NCI-H446 (cell line): ENCODE data around the gene DUS4L.
A peak's percentile ranks its signal among the peaks of the same experiment; 100 is the strongest.

Experiments used
- DNase-seq, 2 experiments: peaks; one replicate each; lab custom pipeline; 2025; lab: John Stamatoyannopoulos, UW

DUS4L gene

GRCh38 chr7:107580716-107581383 is 17.1 kb downstream of the DUS4L start:
- DNase-seq: no peak

- no peak for DNase-seq
Measured at GRCh38 chr7:107581387-107582013, 17.7 kb downstream of the DUS4L start.

- no peak for DNase-seq
Measured at GRCh38 chr7:107582875-107583274, 19.1 kb downstream of the DUS4L start.

- DNase-seq: no peak
Measured at GRCh38 chr7:107584716-107585115, 20.9 kb downstream of the DUS4L start.

- DNase-seq: no peak
Measured at GRCh38 chr7:107588529-107589130, 24.9 kb downstream of the DUS4L start.

GRCh38 chr7:107591421-107591820 is 27.6 kb downstream of the DUS4L start:
- DNase-seq: no peak

- peak in 1 of 2 experiments; percentile 37 for DNase-seq
Measured at GRCh38 chr7:107592361-107593024, 28.7 kb downstream of the DUS4L start.

- DNase-seq: no peak
Measured at GRCh38 chr7:107593025-107593410, 29.2 kb downstream of the DUS4L start.

- DNase-seq: no peak
Measured at GRCh38 chr7:107594961-107595737, 31.4 kb downstream of the DUS4L start.

GRCh38 chr7:107596881-107597581 is 33.3 kb downstream of the DUS4L start:
- no peak for DNase-seq

- no peak for DNase-seq
Measured at GRCh38 chr7:107597582-107597916, 33.8 kb downstream of the DUS4L start.

- no peak for DNase-seq
Measured at GRCh38 chr7:107597953-107598352, 34.2 kb downstream of the DUS4L start.

- no peak for DNase-seq
Measured at GRCh38 chr7:107599262-107599661, 35.5 kb downstream of the DUS4L start.

GRCh38 chr7:107600816-107601215 is 37.0 kb downstream of the DUS4L start:
- DNase-seq: no peak

GRCh38 chr7:107605218-107605815 is 41.5 kb downstream of the DUS4L start:
- no peak for DNase-seq

GRCh38 chr7:107606303-107606702 is 42.5 kb downstream of the DUS4L start:
- DNase-seq: no peak

- peak; percentile 12 to 33 for DNase-seq
Measured at GRCh38 chr7:107609811-107610261, 46.1 kb downstream of the DUS4L start.

- no peak for DNase-seq
Measured at GRCh38 chr7:107610323-107610722, 46.6 kb downstream of the DUS4L start.

GRCh38 chr7:107613439-107613838 is 49.7 kb downstream of the DUS4L start:
- no peak for DNase-seq

- DNase-seq: no peak
Measured at GRCh38 chr7:107613948-107614347, 50.2 kb downstream of the DUS4L start.

GRCh38 chr7:107614425-107614824 is 50.7 kb downstream of the DUS4L start:
- no peak for DNase-seq
